HG03342 (cell line): ENCODE results near the gene JMJD1C.
"Not testable (repeated sequence)": the region's sequence is repeated elsewhere in the genome, so short reads cannot be mapped to it uniquely, and the experiment has no call there.

Source experiments
- ATAC-seq: cut with Tn5 transposase; IDR thresholded peaks from one replicate; pipeline ENCODE4 v1.9.1; 2021; ENCODE audit warnings: mild to moderate bottlenecking, moderate library complexity; ENCODE audit not compliant: unreplicated experiment

Gene JMJD1C

GRCh38 chr10:63366933-63367332, 98.8 kb downstream of the JMJD1C start:
- ATAC-seq, result no peak

DNA sequence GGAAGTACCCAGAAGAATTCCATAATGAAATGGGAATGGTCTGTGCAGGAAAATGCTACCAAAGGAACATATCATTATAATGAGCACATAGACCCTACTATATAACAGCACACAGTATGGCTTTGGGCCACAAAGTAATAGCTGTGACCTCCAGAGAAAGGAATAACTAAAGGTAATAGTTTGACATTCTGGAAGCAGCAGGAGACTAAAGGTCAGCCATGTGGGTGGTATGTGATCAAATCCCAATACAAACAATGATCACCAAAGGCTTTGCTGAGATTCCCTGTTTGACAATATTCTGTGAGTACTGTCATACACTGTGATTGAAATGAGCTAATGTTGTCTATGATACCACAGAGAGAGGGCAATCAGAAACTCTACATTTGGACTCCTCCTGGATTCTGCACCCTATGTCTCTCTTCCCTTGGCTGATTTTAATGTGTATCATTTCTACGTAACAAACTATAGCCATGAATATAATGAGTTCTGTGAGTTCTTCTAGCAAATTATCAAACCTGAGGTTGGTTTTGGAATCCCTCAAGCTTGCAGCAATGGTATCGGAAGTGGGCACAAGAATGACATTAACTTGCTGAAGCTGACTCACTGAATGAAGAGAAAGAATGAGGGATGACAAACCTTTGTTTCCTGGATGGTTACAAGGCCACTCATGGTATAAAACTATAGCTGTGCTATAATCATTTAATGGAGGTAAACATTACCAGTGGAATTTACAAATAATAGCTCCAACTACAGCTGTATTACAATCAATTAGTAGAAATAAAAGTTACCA, 99.6 kb downstream of the JMJD1C start:
- no peak for ATAC-seq

GRCh38 chr10:63364918-63365317, 100.9 kb downstream of the JMJD1C start:
- no peak for ATAC-seq

GRCh38 chr10:63363951-63364350, 101.8 kb downstream of the JMJD1C start:
- no peak for ATAC-seq

- no peak for ATAC-seq
These were observed 110.1 kb downstream of the JMJD1C start for GRCh38 chr10:63355682-63356081.

DNA sequence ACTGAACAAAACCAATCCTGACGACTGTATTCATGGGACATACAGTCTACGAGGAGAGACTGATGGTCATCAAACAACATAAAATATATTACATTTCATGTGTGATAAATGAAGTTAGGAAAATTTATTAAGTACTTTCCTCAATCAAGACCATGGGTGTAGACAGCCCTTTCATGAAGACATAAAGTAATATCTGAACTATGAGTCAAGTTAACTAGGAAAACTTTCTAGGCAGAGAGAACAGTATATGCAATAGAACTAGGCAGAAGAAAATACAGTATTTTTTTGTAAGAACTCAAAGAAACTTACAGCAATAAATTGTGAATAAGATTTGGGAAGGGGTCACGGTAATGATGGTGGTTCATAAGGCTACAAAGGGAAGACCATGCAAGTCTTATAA, 112.8 kb downstream of the JMJD1C start:
- no peak for ATAC-seq

- ATAC-seq, result no peak
These were observed 117.4 kb downstream of the JMJD1C start for GRCh38 chr10:63348245-63348850.

DNA sequence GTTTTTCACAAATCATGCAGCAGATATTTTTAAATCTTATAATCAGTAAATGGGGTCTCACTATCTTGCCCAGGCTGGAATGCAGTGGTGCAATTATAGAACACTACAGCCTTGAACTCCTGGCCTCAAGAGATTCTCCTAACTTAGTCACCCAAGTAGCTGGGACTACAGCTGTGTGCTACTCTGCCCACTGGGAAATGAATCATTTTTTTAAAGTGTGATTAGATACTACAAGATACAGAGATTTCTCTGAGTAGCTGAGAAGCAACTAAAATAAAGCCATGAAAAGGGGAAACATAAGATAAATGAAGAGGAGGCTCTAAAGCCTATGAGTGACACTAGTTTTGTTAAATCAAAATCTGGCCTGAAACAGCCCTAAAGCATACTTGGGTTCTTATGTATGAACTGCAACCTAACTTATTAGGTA, 119.7 kb downstream of the JMJD1C start:
- ATAC-seq, result no peak

DNA sequence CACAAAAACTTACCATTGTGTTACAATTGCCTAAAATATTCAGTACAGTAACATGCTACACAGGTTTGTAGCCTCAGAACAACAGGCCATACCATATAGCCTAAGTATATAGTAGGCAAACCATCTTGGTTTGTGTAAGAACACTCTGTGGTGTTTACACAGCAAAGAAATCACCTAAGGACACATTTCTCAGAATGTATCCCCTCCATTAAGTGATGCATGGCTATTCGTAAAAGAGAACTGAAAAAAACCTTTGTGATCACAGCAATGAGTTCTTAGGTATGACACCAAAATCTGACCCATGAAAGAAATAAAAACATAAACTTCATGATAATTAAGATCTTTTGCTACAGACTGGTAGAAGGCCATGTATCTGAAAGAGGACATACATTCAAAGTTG, 121.5 kb downstream of the JMJD1C start:
- ATAC-seq, result no peak

DNA sequence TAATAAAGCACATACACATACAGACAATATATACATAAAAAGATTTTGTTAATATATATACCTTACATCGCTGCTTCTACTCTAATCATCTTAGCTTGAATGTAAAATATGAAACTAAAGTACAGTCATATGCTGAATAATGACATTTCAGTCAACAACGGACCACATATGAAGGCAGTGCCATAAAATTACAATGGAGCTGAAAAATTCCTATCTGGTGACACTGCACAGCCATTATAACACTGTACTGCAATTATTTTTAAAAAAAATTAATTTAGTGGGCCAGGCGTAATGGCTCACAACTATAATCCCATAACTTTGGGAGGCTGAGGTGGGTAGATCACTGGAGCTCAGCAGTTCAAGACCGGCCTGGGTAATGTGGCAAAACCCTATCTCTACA, 122.3 kb downstream of the JMJD1C start:
- ATAC-seq, result no peak

DNA sequence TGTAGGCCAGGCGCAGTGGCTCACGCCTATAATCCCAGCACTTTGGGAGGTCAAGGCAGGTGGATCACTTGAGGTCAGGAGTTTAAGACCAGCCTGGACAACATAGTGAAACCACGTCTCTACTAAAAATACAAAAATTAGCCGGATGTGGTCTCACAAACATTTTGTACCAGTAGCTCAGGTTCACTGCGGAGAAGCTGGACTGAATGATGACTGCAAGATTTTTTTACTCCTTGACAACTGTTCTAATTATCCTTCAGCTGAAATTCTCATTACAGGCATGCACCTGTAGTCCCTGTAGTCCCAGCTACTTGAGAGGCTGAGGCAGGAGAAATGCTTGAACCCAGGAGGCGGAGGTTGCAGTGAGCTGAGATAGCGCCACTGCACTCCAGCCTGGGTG, 126.1 kb downstream of the JMJD1C start:
- ATAC-seq, result not testable (repeated sequence)

DNA sequence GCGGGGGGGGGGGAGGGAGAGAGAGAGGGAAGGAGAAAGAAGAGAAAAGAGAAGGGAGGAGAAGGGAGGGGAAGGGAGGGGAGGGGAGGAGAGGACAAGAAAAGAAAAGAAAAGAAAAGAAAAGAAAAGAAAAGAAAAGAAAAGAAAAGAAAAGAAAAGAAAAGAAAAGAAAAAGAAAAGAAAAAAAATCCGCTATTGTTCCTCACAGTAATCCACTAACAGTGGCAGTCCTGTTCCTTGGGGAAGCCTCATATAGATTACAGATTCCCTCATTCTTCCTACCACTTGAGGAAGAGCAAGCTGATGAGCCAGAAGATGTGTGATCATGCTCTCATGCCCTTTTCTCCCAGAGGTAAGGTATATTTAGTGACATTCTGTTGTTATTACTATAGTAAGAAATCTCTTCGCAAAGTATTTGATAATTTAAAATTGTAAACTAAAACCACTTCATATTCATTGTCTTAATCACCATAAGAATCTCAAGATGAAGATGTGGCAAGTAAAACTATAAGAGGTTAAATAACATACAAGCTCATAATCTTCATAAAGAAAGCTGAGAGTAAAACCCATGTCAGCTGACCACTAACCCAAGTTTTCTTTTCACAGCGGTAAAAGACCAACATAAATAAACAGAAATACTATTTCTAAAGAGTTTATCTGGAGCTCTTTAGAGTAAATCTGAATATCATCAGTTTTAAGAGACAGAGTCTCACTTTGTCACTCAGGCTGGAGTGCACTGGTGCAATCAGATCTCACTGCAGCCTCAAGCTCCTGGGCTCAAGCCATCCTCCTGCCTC, 128.1 kb downstream of the JMJD1C start:
- ATAC-seq, result no peak

DNA sequence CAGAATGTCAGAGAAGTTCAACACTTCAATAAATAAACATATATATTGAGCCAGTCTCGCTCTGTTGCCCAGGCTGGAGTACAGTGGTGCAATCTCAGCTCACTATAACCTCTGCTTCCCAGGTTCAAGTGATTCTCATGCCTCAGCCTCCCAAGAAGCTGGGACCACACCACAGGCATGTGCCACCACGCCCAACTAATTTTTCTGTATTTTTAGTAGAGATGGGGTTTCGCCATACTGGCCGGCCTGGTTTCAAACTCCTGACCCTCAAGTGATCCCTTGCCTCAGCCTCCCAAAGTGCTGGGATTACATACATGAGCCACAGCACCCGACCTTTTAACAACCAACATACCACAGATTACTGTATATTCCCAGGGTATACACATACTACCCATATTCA, 134.2 kb downstream of the JMJD1C start:
- no peak for ATAC-seq

DNA sequence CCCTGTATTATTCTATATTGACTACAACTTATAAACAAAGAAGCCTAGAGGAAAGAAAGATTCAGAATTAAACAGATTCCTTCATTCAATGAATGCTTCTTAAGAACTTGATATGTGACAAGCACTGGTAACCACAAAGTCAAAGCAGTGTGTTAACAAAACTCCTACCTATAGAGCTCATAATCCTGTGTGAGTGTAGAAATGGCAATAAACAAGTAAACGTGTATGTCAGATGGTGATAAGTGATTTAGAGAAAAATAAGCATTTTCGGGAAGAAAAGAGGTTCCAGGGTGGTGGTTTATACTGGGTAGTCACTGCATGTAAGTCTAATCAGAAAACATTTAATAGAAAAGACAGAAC, 141.3 kb downstream of the JMJD1C start:
- ATAC-seq, result no peak

DNA sequence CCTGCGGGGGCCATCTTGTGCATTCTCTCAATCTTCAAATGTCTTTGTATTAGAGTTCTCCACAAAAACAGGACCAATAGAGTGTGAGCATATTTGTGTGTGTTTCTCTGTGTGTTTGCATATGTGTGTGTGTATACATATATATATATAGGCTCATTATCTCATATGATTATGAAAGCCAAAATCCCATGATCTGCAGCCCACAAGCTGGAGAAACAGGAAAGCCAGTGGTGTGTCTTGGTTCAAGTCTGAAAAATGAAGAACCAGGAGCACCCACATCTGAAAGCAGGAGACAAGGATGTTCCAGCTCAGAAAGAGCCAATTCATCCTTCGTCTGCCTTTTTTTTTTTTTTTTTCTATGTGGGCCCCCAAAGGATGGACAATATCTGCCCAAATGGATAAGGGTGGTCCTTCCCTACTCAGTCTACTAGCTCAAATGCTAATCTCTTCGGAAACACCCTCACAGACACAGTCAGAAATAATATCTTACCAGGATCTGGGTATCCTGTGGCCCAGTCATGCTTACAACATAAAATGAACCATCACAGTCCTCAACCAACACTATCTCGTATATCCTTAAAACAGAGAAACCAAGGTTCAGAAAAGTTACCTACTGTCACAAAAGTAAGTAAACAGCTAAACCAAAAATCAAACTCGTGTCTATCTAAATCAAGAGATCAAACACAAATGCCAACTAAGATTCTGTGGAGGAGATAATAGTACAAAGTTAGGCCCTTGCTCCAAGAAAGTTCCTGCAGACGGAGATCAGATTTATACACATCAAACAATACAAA, 141.9 kb downstream of the JMJD1C start:
- ATAC-seq, result no peak

- no peak for ATAC-seq
These were observed 145.1 kb downstream of the JMJD1C start for GRCh38 chr10:63320683-63321082.

GRCh38 chr10:63319231-63319630, 146.5 kb downstream of the JMJD1C start:
- ATAC-seq, result no peak

DNA sequence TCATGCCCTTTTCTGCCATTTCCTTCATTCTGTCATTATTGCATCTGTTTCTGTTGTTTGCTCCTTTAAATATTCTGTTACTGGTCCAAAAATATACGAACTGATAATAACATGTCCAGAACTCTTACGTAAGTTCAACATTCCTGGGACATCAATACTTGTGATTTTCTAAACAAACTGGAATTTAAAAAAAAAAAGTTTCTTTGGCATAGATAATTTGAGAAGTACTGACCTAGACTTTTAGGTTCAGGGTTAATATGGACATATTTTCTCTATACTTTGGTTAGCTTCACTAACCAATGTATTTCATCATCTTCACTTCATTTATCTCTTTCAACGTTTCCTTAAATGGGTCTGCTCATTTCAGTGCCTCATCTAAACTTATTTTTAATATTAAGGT, 147.3 kb downstream of the JMJD1C start:
- no peak for ATAC-seq

GRCh38 chr10:63314020-63314419, 151.8 kb downstream of the JMJD1C start:
- no peak for ATAC-seq

DNA sequence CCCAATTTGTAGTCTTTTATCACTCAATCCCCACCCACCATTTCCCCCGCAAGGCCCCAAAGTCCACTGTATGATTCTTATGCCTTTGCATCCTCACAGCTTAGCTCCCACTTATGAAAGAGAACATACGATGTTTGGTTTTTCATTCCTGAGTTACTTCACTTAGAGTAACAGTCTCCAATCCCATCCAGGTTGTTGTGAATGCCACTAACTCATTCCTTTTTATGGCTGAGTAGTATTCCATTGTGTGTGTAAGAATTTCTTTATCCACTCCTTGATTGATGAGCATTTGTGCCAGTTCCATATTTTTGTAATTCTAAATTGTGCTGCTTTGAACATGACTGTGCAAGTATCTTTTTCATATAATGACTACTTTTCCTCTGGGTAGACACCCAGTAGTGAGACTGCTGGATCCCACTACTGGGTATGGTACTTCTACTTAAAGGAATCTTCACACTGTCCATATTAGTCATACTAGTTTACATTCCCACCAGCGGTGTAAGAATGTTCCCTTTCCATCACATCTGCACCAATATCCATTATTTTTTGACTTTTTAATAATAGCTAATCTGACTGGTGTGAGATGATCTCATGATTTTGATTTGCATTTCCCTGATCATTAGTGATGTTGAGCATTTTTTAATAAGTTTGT, 152.6 kb downstream of the JMJD1C start:
- no peak for ATAC-seq

DNA sequence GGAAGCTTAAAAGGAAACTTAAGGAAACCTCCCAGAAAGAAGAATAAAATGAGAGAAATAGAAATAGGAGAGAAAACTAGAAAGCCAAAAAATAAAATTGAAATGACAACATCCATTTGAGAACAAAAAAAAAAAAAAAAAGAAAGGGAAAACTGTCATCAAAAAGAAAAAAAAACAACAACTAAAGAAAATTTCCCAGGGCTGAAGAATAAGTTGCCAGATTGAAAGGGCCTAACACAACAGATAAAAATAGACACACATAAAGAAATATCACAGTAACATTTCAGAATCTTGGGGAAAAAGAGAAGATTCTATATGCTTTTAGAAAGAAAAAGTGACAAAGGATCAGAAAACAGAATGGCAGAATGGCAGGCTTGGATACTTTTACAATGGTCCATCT, 157.1 kb downstream of the JMJD1C start:
- no peak for ATAC-seq
